Ascending aorta (tissue), 2 donors: Measurements from ENCODE around the gene SNCAIP. TPM values are rescaled to one million over a fixed set of nuclear protein-coding genes. Genes with fewer than 3 reads are reported as not detected.
A peak's percentile ranks its signal among the peaks of the same experiment; 100 is the strongest.

Source experiments
- DNase-seq, 2 donors: peaks; one replicate each; pipeline ENCODE4 v3.0.0-alpha.2; 2019; ENCODE audit warnings: low spot score in 2 of 2
- H3K27ac ChIP-seq, 2 donors: fragments of 200-600 bp; sonication (generic); one replicate each; pipeline ENCODE4 v1.5.1; 2016 to 2017; ENCODE audit warnings: mild to moderate bottlenecking in 1 of 2
- H3K27me3 ChIP-seq: fragments of 200-600 bp; sonication (generic); one replicate; pipeline ENCODE4 v1.5.1; 2017
- H3K36me3 ChIP-seq, 2 donors: fragments of 200-600 bp; sonication (generic); one replicate each; pipeline ENCODE4 v1.5.1; 2016
- H3K4me1 ChIP-seq, 2 donors: fragments of 200-600 bp; sonication (generic); one replicate each; pipeline ENCODE4 v1.5.1; 2016 to 2017; ENCODE audit warnings: mild to moderate bottlenecking in 1 of 2
- H3K4me3 ChIP-seq, 2 donors: fragments of 200-600 bp; sonication (generic); one replicate each; pipeline ENCODE4 v1.5.1; 2016 to 2017; ENCODE audit warnings: mild to moderate bottlenecking in 1 of 2
- H3K9me3 ChIP-seq, 2 donors: fragments of 200-600 bp; sonication (generic); one replicate each; pipeline ENCODE4 v1.5.1; 2016
- intact Hi-C: fragments of 100-400 bp; cut with DNase I; formaldehyde crosslinking; loops from one replicate; pipeline ENCODE4 v1.15.1; 2023
- total RNA-seq: library from RNA; depleted of rRNA; stranded (reverse); fragments of >200 nt; gene quantifications from one replicate; pipeline ENCODE4 v1.1.0, GENCODE V29; 2016
- TF ChIP-seq, protein P1 (sequence below), 3 experiments: fragments of 200-600 bp in 2 of 3; fragments of 450-650 bp in 1 of 3; sonication (generic) in 2 of 3; IDR thresholded peaks; one replicate each; pipeline ENCODE4 v1.5.1; 2016 to 2019; ENCODE audit warnings: antibody characterized with exemption in 3 of 3, mild to moderate bottlenecking in 1 of 3, moderate library complexity in 1 of 3

Gene SNCAIP
- total RNA-seq, 1 donor from 2014 or later, result 2.9 TPM

DNA sequence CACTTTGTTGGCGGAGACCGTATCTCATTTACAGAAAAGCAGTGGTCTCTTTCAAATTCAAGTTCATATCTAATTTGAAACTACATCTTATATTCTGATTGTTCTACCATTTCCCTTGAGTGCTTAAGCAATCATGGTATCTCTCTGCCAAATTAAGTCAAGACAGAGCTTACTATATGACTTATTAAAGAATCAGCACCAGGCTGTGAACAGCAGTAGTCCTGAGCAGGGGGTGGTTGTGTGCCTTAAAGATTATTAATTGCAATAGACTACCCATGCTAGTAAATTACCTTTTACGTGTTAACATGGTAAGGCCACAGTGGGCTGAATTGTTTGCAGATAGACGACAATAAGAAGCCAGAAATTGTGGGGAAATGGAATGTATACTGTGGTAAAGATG is 21.5 kb downstream of the SNCAIP start:
- no peak overlapping the region for H3K4me3 ChIP-seq
- H3K4me1 ChIP-seq, result no peaks in the 10 kb centered on the region
- H3K36me3 ChIP-seq, result no peaks in the 10 kb centered on the region
- H3K27ac ChIP-seq, result no peak overlapping the region
- intact Hi-C loops, result no loop called here
- no peaks in the 10 kb centered on the region for H3K9me3 ChIP-seq
- H3K27me3 ChIP-seq, result no peaks in the 10 kb centered on the region
- no peak for DNase-seq
- TF ChIP-seq, protein P1, sequence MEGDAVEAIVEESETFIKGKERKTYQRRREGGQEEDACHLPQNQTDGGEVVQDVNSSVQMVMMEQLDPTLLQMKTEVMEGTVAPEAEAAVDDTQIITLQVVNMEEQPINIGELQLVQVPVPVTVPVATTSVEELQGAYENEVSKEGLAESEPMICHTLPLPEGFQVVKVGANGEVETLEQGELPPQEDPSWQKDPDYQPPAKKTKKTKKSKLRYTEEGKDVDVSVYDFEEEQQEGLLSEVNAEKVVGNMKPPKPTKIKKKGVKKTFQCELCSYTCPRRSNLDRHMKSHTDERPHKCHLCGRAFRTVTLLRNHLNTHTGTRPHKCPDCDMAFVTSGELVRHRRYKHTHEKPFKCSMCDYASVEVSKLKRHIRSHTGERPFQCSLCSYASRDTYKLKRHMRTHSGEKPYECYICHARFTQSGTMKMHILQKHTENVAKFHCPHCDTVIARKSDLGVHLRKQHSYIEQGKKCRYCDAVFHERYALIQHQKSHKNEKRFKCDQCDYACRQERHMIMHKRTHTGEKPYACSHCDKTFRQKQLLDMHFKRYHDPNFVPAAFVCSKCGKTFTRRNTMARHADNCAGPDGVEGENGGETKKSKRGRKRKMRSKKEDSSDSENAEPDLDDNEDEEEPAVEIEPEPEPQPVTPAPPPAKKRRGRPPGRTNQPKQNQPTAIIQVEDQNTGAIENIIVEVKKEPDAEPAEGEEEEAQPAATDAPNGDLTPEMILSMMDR (IDR thresholded peaks at IDR 0.05), result no peak

DNA sequence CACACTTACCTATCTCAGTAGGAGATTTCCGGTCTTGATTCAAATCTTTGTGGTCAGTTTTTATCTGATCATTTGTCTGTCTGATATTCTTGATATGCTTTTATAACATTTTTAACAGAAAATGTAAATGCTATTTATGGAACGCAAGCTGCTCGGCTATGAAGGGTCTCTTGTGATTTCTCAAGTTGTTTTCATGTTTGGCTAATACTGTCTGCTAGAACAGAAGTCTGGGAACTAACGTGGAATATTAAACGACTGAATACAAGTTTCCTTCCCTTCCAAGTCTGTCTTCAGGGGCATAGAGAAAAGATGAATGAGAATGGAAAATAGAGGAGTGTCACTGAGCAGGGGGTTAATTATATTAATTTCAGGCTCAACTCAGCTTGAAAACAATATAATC is 27.6 kb downstream of the SNCAIP start:
- Histone ChIP-seq H3K36me3 (no peaks in the 10 kb centered on the region), H3K4me3 (no peak overlapping the region)
- intact Hi-C loops, result no loop called here

DNA sequence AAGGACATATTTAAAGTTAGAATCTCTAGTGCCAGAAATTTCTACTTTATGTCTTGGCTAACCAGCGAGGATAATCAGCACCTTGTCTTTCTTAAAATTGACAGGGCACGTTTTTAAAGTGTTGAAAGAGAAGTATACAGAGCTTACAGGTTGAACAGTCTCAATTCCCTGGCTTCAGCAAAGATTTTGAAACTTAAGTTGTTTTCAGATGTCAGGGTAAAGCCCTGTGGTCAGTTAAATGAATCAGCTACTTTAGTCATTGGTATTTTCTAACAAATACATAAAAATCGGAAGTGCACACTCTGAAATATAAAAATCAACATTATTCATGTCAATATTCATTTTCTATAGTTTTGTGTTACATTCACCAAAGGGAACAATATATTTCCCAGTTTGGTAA is 29.1 kb downstream of the SNCAIP start:
- intact Hi-C loops, result no loop called here
- H3K27ac ChIP-seq, result no peak overlapping the region
- TF ChIP-seq, protein P1 (IDR thresholded peaks at IDR 0.05), result no peak
- H3K27me3 ChIP-seq, result no peaks in the 10 kb centered on the region
- peaks cover 0 to 8% of the 10 kb centered on the region in 2 donors for H3K4me1 ChIP-seq
- H3K9me3 ChIP-seq, result no peaks in the 10 kb centered on the region
- H3K4me3 ChIP-seq, result no peak overlapping the region
- no peak for DNase-seq
- no peaks in the 10 kb centered on the region for H3K36me3 ChIP-seq

More for the DNA sequence above, 27.6 kb downstream of the SNCAIP start:
- H3K27me3 ChIP-seq, result no peaks in the 10 kb centered on the region
- TF ChIP-seq, protein P1 (IDR thresholded peaks at IDR 0.05), result no peak
- H3K9me3 ChIP-seq, result no peaks in the 10 kb centered on the region
- DNase-seq, result no peak
- peaks cover 0 to 4% of the 10 kb centered on the region in 2 donors for H3K4me1 ChIP-seq
- H3K27ac ChIP-seq, result no peak overlapping the region

DNA sequence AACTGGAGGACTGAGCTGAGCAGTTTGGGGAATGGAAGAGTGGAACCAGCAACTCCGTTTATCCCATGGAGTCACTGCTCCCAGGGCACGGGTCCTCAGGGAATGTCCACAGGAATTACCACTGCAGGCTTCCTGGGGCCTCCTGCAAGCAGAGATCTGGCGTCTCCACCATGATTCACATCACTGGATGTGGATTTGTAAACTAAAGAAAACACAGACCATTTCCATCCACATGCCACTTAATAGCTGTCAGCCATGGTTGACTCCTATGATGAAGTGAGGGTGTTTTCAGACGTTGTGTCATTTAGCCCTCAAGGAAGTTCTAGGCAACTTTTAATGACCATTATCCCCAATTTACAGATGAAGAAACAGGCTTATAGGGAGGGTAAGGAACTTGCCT is 30.2 kb downstream of the SNCAIP start:
- TF ChIP-seq, protein P1 (IDR thresholded peaks at IDR 0.05), result no peak
- no peaks in the 10 kb centered on the region for H3K36me3 ChIP-seq
- peak overlapping the region in 1 of 2 donors; percentile 33 for H3K27ac ChIP-seq
- no peaks in the 10 kb centered on the region for H3K27me3 ChIP-seq
- peaks cover 0 to 8% of the 10 kb centered on the region in 2 donors for H3K4me1 ChIP-seq
- no peak overlapping the region for H3K4me3 ChIP-seq
- no peak for DNase-seq
- no peaks in the 10 kb centered on the region for H3K9me3 ChIP-seq
- intact Hi-C loops, result no loop called here

DNA sequence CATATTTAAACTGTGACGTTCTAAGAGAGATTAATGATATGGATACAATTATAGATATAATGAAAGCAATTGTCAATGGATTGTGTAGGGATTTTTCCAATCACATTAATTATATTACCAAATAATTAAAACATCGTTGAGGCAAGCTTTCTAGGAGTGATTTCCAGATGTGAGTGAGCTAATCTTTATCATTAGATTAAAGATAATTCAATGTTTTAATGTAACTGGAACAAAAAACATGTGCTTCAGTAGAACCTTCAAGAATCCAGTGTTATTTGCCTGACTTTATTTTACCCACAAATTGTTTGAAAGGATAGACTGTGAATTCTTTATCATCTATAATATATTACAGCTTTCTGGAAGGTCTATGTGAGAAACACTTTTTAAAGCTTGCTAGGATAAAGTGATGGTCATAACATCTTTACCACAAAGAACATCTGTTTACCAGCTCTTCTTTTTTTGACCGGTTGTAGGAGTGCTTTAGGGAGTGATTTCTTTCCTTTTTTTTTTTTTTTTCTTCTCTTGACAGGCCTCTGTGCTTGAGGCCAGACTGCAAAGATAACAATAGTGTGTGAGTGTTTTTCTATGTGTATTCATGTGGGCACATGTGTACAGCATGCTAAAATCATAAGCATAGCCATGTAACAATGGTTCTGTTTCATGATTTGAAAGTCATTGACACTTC is 35.0 kb downstream of the SNCAIP start:
- no peak for DNase-seq
- H3K27ac ChIP-seq, result no peak overlapping the region
- no peaks in the 10 kb centered on the region for H3K36me3 ChIP-seq
- intact Hi-C loops, result no loop called here
- H3K4me1 ChIP-seq, result peaks cover 0 to 8% of the 10 kb centered on the region in 2 donors
- no peaks in the 10 kb centered on the region for H3K27me3 ChIP-seq
- no peaks in the 10 kb centered on the region for H3K9me3 ChIP-seq
- TF ChIP-seq, protein P1 (IDR thresholded peaks at IDR 0.05), result no peak
- H3K4me3 ChIP-seq, result no peak overlapping the region
